ENCODE data around the gene CPSF6. TPM values are rescaled to one million over a fixed set of nuclear protein-coding genes. Genes with fewer than 3 reads are reported as not detected.

The CPSF6 gene
- total and polyA plus RNA-seq, 2 of the 4 experiments (the other 2 are of a cell fraction), result 9.1 to 39.3 TPM

GRCh38 chr12:69225251-69225910, 14.0 kb upstream of the CPSF6 start:
- ATAC-seq (ENCODE audit: low read depth) (no peak), DNase-seq (no peak)
- H2BK5ac ChIP-seq (ENCODE audit: low read depth, low read length, poor library complexity, severe bottlenecking), result no peak overlapping the region
- no peak overlapping the region for H3K23ac ChIP-seq (ENCODE audit: low read depth, low read length)
- H3K36me3 ChIP-seq (ENCODE audit: control insufficient read depth, insufficient read depth, low read length), result no peaks in the 10 kb centered on the region
- in situ Hi-C loops (cut with MboI; ENCODE audit: low sequenced_read_pairs) (no loop called here), intact Hi-C loops (cut with micrococcal nuclease) (no loop called here), dilution Hi-C loops (cut with HindIII; ENCODE audit: low sequenced_read_pairs, unreplicated experiment) (no loop called here)
- no peaks in the 10 kb centered on the region for H3K9me3 ChIP-seq (ENCODE audit: control insufficient read depth, insufficient read depth, low read length)
- H3K4me1 ChIP-seq (ENCODE audit: control insufficient read depth, insufficient read depth, low read length), result no peaks in the 10 kb centered on the region
- no peaks in the 10 kb centered on the region for H3K79me1 ChIP-seq (ENCODE audit: low read depth in 1 of 2, low read length in 2 of 2)
- no peak overlapping the region for H2BK120ac ChIP-seq (ENCODE audit: low read depth, low read length)
- H4K8ac ChIP-seq (ENCODE audit: low read depth in 2 of 2, low read length in 2 of 2), result no peak overlapping the region
- no peak overlapping the region for H2AFZ ChIP-seq (replicated peaks; ENCODE audit: low read length, poor library complexity)
- no CpG with 5 or more reads among the region's 1 CpG for whole genome bisulfite sequencing, 2 experiments (ENCODE audit: extremely low coverage in 2 of 2, insufficient read length in 1 of 2)
- no peak overlapping the region for H2AK5ac ChIP-seq (ENCODE audit: low read depth, low read length)
- no peak overlapping the region for H3K56ac ChIP-seq (ENCODE audit: extremely low read depth, insufficient read depth, low read length)
- no peak overlapping the region for H3K14ac ChIP-seq (replicated peaks; ENCODE audit: low read depth, low read length)
- H3K9me1 ChIP-seq (ENCODE audit: insufficient read depth, low read length), result no peaks in the 10 kb centered on the region
- no peak overlapping the region for H4K91ac ChIP-seq (ENCODE audit: insufficient read depth, low read depth, low read length)
- TF ChIP-seq CEBPB (IDR thresholded peaks at IDR 0.05; ENCODE audit: low read depth, low read length) (no peak), MXI1 (IDR thresholded peaks at IDR 0.05; ENCODE audit: borderline replicate concordance, low read depth, low read length) (no peak), FOS (IDR thresholded peaks at IDR 0.05; ENCODE audit: low read depth, low read length) (no peak), RFX5 (IDR thresholded peaks at IDR 0.05; ENCODE audit: low read depth, low read length) (no peak), MAZ (IDR thresholded peaks at IDR 0.05; ENCODE audit: borderline replicate concordance, low read depth, low read length) (no peak)
- TF ChIP-seq, protein P1, sequence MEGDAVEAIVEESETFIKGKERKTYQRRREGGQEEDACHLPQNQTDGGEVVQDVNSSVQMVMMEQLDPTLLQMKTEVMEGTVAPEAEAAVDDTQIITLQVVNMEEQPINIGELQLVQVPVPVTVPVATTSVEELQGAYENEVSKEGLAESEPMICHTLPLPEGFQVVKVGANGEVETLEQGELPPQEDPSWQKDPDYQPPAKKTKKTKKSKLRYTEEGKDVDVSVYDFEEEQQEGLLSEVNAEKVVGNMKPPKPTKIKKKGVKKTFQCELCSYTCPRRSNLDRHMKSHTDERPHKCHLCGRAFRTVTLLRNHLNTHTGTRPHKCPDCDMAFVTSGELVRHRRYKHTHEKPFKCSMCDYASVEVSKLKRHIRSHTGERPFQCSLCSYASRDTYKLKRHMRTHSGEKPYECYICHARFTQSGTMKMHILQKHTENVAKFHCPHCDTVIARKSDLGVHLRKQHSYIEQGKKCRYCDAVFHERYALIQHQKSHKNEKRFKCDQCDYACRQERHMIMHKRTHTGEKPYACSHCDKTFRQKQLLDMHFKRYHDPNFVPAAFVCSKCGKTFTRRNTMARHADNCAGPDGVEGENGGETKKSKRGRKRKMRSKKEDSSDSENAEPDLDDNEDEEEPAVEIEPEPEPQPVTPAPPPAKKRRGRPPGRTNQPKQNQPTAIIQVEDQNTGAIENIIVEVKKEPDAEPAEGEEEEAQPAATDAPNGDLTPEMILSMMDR (conservative IDR thresholded peaks at IDR 0.05; ENCODE audit: low read depth, low read length), result no peak
- POLR2A ChIA-PET (ENCODE audit: unreplicated experiment), result no interaction called here
- no peak overlapping the region for H2BK15ac ChIP-seq (ENCODE audit: low read depth, low read length)
- no peak overlapping the region for H2BK20ac ChIP-seq (ENCODE audit: low read depth, low read length)
- no peak overlapping the region for H4K5ac ChIP-seq (ENCODE audit: low read depth, low read length)
- no peak overlapping the region for H2AK9ac ChIP-seq (replicated peaks; ENCODE audit: low read depth, low read length, poor library complexity)
- no TSS peak for BruUV-seq (replicated peaks)
- peaks cover 1% of the 10 kb centered on the region for H3K27me3 ChIP-seq (ENCODE audit: control insufficient read depth, insufficient read depth, low read length)
- no peak overlapping the region for H3K18ac ChIP-seq (ENCODE audit: low read depth, low read length)
- no peak overlapping the region for H3K4ac ChIP-seq (ENCODE audit: low read depth, low read length)
- H3K4me3 ChIP-seq (ENCODE audit: insufficient read depth, low read depth, low read length), result no peak overlapping the region
- no peak overlapping the region for H3K27ac ChIP-seq (ENCODE audit: insufficient read depth, low read length)
- H3K4me2 ChIP-seq (ENCODE audit: low read depth, low read length), result no peak overlapping the region
- no peak overlapping the region for H3K9ac ChIP-seq (ENCODE audit: low read depth, low read length)
- CTCF ChIA-PET, result no interaction called here
- H4K20me1 ChIP-seq (ENCODE audit: insufficient read depth, low read length), result no peaks in the 10 kb centered on the region

All from IMR-90 (cell line).